LNCAP (cell line): ENCODE measurements around the gene LDB3.

Source experiments
- TF ChIP-seq, protein P1 (sequence below): fragments of 450-650 bp; IDR thresholded peaks from 2 replicates; pipeline ENCODE4 v1.5.1; 2017; ENCODE audit warnings: mild to moderate bottlenecking

Gene LDB3

DNA sequence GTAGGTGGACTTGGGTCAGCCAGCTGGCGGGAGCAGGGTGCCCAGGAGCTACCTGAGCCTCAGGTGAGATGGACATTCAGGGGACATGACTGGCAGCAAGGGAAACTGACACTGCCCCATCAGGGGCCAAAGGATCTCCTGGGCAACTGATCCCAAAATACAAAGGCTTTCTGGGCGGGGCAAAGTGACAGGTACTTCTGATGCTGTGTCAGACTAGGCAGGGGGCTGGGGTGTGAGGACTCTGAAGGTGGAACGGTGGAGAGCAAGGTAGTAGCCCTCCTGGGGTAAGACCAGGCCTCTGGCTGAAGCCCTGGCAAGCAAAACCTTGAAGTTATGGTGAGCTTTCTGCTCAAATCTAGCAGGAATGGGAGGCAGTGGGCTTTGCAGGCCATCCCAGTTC lies 9.6 kb upstream of the LDB3 start:
- TF ChIP-seq, protein P1, sequence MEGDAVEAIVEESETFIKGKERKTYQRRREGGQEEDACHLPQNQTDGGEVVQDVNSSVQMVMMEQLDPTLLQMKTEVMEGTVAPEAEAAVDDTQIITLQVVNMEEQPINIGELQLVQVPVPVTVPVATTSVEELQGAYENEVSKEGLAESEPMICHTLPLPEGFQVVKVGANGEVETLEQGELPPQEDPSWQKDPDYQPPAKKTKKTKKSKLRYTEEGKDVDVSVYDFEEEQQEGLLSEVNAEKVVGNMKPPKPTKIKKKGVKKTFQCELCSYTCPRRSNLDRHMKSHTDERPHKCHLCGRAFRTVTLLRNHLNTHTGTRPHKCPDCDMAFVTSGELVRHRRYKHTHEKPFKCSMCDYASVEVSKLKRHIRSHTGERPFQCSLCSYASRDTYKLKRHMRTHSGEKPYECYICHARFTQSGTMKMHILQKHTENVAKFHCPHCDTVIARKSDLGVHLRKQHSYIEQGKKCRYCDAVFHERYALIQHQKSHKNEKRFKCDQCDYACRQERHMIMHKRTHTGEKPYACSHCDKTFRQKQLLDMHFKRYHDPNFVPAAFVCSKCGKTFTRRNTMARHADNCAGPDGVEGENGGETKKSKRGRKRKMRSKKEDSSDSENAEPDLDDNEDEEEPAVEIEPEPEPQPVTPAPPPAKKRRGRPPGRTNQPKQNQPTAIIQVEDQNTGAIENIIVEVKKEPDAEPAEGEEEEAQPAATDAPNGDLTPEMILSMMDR, result no peak

DNA sequence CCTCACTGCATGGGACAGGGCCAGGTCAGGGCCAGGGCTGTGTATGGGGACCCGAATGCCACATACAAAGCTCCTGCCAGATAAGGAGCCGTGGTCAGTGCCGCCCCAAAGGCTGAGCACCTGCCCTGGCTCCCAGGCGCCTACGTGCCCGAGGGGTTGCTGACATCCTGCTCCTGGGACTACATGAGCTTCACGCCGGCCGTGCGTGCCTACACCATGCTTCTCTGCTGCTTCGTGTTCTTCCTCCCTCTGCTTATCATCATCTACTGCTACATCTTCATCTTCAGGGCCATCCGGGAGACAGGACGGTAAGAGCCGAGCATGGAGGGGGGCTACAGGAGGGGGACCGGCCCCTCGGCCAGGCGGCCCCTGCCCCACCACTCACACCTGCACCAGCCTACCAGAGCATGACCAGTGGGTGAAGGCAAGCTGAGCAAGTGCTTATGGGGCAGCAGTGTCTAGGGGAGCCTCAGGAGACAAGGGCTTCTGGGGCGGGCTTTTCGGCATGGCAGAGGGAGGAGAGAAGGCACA lies 9.1 kb upstream of the LDB3 start:
- TF ChIP-seq, protein P1, result no peak

DNA sequence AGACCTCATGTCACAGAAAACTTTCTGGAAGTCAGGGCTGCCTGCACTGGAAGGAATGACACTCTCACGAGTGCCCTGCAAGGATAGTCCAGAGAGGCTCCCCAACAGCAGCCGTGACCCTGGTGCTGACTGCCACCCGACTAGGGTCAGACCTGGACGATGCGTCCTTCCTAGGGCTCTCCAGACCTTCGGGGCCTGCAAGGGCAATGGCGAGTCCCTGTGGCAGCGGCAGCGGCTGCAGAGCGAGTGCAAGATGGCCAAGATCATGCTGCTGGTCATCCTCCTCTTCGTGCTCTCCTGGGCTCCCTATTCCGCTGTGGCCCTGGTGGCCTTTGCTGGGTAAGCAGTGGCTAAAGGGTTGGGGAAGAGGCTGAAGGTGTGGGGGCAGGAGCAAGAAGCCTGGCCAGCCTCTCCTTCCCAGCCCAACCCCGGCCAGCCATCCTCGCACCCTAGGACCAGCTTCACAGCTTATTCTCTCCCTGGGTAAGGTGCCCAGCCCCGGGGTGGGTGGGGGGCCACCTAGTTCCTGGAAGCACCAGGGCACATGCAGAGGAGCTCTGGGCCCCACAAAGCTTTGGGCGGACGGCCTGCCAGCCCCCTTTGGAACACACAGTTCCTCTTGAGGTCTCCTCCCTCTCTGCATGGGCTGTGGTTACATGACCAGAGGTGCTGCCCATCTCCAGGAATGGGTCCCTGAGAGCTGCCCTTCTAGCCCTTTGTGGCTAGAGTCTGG lies 8.4 kb upstream of the LDB3 start:
- TF ChIP-seq, protein P1, result no peak

DNA sequence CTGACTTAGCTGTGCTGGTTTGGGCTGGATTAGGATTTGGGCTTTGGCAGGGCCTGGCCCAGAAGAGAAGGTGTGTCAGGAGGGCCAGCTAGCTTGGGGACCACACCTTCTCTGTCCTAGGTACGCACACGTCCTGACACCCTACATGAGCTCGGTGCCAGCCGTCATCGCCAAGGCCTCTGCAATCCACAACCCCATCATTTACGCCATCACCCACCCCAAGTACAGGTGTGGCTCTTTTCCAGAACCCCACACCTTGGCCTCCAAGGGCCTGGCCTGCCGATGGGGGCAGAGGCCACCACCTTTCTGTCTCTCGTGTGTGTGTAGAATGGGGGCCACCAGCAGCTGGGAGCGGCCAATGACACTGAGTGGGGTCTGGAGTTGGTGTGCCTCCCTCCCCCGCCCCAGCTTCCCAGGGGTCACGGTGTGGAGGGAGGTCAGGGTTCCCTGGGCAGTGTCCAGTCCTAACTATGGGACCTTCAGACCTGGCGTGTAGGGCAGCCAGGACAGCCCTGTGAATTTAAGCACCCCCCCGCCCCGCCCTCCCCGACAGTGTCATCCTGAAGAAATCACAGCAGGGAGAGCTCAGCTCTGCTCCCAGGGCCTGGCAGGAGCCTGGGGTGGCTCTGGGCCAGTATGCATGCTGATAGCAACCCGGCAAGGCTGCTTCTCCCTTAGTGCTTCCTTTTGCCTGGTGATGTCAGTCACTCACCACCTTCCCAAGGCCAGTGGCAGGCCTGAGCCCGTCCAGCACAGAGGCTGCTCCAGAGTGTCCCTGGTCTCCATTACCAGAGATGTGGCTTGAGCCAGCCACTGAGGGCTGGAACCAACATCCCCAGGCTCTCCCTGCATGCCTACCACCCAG lies 6.9 kb upstream of the LDB3 start:
- TF ChIP-seq, protein P1, result no peak

DNA sequence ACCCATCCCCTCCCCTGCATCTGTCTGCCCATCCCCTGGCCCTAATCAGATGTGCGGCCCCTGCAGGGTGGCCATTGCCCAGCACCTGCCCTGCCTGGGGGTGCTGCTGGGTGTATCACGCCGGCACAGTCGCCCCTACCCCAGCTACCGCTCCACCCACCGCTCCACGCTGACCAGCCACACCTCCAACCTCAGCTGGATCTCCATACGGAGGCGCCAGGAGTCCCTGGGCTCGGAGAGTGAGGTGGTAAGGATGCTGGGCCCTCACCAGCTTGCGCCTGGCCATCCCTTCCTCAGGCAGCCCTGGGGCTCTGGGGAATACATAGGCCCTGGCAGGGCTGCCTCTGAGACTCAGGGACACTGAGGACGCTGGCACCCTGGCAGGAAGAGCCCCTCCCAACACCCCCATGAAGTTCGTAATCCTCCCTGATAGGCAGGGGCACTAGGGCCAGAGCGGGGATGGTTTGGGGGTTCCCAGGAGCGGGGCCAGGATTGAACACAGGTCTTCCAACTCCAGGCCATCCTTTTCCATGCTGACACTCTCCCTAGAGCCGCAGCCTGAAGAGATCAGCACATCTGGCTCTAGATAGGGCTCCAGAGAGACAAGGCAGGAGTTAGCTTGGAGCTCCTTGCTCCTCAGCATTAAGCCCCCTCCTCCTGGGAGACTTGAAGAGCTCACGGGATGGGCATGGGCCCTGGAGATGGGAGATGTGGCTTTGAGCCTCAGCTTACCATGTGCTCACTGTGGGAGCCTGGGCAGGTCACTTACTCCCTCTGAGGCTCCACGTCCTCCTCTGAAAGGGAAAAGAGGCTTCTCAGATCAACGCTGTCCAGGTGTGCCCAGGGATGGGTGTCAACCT lies 5.9 kb upstream of the LDB3 start:
- TF ChIP-seq, protein P1, result no peak

DNA sequence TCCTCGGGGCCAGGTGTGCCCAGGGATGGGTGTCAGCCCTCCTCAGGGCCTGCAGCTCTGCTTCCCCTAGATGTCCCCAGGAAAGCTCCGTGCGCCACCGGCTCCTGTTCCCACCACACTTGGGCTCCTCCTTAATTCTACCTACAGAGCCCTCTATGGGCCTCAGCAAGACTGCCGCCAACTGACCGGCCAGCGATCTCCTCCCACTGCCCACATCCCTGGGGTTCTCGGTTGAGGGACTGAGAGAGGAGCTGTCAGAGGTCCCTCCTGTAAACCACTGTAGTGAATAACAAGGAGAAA lies 5.3 kb upstream of the LDB3 start:
- TF ChIP-seq, protein P1, result no peak
